HG02885 (cell line): ENCODE data around the gene FSIP1.

Experiments used
- ATAC-seq: cut with Tn5 transposase; IDR thresholded peaks from one replicate; pipeline ENCODE4 v1.9.1; 2021; ENCODE audit warnings: mild to moderate bottlenecking; ENCODE audit not compliant: unreplicated experiment, poor library complexity

FSIP1 gene

GRCh38 chr15:39628144-39628508 lies 154.5 kb downstream of the FSIP1 start:
- ATAC-seq: no peak

DNA sequence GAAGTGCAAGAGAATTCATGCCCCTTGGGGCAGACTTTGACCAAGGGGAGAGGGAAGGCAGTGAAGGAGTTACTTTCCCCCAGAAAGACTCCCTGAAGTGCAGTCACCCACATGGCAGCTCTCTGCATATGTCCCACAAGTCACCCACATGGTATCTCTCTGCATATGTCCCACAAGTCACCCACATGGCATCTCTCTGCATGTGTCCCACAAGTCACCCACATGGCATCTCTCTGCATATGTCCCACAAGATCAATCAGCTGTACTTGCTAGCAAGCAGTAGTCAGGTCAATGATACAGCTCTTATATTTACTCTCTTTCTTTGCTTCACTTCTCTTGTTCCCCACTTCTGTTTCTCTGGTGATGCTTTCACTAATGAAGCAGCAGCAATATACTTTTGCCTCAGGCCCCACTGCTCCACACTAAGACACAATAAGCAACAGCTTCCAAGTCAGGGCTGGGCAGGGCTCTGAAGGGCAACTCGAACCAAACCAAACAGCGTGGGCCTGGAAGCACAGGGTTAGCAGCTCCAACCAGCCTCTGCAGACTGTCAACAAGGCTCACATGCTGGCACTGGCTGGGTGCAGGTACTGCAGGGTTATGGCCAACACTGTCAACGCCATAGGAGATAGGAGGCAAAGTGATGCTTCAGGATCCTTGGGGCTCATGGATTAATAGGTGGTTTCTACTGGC lies 155.0 kb downstream of the FSIP1 start:
- ATAC-seq: no peak

GRCh38 chr15:39625856-39626255 lies 156.8 kb downstream of the FSIP1 start:
- no peak for ATAC-seq

DNA sequence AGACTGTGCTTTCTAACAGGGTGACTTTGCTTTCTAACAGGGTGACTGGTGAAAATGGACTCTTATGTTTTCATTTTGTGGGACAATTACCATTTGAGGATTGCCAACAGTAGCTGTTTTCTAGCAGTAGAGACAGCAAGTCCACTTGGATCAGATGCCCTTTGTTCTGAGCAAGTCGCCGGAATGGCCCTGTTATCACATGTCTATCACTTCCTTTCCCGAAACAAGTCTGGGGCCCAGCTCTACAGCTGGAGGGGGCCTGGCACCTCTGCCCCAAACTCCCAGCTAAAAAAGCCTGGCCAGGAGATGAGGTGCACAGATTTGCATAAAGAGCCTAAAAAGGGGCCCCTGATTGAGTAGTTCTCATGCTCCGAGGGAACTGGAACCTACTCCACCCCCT lies 157.2 kb downstream of the FSIP1 start:
- ATAC-seq: no peak

- ATAC-seq: peak; percentile 32
Measured at GRCh38 chr15:39624806-39625205, 157.8 kb downstream of the FSIP1 start.

DNA sequence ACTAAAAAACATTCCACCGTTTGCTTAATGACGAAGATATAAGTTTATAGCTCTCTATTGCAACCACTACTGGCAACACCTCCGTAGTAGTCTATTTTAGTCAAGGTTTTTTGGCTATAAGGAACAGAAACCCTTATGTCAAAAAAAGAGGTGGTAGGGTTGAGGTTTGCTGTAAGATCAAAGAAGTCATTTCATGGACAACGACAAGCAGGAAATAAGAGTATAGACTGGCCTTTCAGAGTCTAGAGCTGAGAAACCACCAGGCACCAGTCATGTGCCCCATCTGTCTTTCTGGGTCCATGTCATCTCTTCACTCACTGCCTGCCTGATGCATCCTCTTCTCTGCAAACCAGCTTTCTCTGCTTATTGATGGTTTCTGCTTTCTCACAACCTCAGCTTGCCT lies 159.1 kb downstream of the FSIP1 start:
- peak; percentile 94 for ATAC-seq

DNA sequence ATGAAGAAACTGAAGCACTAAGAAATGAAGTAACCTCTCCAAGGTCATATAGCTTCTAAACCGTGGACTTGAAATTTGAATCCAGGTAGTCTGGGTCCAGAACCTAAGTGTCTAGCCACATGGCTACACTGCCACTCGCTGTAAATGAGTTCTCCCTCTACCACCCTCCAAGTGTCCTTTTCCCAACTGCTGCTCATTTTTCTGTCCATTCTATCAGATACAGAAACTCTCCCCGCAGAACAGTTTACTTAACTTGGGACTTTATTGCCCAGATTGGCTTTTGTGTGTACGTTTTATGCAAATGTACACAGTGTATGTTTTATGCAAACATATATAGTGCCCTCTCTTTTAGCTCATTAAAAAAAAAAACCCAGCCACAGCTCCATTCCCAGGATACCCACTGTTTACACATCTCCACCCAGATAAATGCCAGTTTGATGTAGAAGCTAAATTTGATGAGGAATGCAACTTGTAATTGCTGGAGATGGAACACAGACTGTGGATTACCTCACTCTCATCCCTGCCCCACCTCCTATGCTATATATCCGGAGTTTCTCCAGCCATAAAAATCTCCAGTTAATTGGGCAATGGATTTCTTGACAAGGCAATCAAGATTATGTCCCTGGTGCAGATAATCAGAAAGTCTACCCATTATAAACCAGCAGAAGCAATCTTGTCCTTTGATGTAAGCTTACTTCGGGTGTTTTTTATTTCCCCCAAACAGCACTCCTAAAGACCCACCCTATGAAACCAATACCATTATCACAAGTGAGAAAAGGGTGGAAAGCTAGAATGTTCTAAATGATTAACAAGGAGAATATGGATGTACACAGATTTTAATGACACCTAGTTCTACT lies 159.8 kb downstream of the FSIP1 start:
- peak; percentile 8 for ATAC-seq

- no peak for ATAC-seq
Measured at GRCh38 chr15:39621976-39622375, 160.7 kb downstream of the FSIP1 start.

- ATAC-seq: no peak
Measured at GRCh38 chr15:39621210-39621609, 161.4 kb downstream of the FSIP1 start.

DNA sequence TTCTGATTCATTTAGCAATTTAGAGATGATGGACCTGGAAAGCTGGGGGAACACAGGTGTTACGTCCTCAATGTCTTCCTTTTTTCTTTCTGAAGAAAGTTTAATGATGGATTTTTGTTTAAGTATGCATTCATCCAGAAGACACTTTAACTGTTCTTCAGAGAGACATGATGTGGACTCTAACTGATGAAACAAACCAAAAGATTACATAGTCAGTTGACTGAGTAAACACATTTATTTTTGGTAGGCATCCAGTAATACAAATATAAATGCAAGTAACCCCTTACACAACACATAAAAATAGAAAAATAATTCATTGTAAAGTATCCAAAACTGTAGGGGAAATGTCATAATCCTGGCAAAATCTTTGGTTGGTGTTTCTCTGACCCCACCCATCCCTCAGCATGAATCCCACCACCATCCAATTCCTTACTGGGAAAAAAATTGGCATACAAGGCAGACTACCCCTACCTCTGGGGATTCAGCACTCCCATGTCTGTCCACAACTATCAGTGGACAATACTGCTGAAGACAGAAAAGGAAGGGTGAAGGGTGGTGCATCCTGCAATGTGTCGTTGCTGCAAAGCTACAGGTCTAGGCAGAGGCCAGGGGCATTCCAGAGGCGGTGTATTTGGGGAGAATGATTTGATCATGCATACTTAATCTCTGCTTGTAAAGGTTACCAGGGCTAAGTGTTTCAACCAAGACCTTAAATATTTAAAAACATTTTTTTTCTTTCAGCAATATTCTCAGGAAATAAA lies 164.4 kb downstream of the FSIP1 start:
- no peak for ATAC-seq

DNA sequence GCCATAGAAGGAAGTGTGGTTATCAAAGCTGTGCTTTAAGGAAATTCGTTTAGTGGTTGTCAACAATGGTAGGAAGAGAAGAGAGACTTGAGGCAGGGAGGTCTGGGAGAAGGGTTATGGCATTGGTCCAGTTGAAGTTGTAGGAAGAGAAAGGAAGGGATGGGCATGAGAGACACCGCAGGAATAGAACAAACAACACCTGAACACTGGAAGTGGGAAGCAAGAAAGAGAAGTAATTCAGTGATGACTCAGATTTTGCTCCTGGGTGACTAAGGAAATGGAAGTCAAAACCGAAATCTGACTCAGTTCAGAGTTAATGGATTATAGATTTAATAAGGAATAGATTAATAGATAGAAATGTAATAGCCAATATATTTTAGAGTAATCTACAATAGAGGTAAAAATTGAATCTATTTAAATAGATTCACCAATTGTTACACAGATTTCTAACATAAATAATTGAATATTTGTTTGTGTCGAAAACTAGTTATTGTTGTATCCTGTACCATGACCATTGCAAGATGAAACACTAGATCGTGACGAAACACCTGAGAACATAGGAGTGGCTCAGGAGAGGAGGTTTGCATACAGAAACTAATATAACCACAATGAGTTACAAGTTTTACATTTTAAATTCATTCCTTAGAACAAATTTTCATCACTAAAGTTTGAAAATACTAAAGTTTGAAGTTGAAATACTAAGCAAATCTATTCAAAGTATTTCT lies 165.7 kb downstream of the FSIP1 start:
- no peak for ATAC-seq

DNA sequence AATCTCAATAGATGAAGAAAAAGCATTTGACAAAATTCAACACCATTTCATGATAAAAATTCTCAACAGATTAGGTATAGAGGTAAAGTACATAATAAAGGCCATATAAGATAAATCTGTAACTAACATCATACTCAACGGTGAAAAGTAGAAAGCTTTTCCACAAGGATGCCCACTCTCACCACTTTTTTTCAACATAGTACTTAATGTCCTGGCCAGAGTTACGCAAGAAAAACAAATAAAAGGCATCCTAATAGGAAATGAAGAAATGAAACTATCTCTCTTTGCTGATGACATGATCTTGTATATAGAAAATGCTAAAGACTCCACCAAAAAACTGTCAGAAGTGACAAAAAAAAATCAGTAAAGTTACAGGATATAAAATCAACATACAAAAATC lies 168.8 kb downstream of the FSIP1 start:
- ATAC-seq: no peak

GRCh38 chr15:39613271-39613670 lies 169.4 kb downstream of the FSIP1 start:
- ATAC-seq: no peak

DNA sequence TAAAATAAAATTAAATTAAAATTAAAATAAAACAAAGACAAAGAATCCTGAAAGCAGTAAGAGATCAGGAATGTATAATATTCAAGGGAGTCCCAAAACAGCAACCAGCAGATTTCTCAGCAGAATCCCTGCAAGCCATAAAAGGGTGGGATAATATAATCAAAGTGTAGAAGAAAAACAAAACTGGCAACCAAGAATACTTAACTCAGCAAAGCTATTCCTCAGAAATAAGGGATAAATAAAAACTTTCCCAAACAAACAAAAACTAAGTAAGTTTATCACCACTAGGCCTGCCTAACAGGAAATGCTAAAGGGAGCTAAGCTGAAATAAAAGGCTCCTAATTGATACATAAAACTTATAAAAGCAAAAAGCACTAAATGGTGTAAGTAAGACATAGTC lies 172.0 kb downstream of the FSIP1 start:
- ATAC-seq: no peak

DNA sequence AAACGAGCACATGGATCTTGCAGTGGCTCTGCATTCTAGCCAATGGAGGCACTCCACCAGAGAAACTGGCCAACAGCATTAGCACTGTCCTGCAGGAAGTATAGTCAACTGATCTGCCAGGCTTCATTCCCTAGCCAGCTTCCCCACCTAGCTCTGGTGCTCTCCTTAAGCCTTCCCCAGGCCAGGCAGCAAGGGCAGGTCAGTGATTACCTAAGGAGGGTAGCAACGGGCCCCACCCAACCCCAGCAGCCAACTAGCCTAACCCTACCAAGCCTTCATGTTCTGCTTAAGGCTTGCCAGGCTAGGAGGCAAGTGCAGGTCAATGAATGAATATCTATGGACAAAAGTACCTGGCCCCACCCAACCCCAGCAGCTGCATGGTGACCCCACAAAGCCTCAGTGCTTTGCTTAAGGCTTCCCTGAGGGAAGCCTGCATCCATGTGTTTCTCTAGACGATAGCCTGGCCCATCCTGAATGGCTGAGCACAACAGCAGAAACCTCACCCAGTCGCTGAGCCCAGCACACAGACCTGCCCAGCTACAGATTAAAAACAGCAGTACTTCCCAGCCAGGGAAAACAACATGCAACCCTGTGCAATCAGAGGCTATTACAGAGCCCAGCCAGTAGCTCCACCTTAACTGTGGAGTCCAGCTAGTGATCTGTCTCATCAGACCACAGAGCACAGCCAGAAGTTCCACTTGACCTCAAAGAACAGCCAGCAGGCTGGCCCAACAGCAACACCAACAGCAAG lies 173.3 kb downstream of the FSIP1 start:
- ATAC-seq: no peak

- no peak for ATAC-seq
Measured at GRCh38 chr15:39608185-39609139, 174.2 kb downstream of the FSIP1 start.

DNA sequence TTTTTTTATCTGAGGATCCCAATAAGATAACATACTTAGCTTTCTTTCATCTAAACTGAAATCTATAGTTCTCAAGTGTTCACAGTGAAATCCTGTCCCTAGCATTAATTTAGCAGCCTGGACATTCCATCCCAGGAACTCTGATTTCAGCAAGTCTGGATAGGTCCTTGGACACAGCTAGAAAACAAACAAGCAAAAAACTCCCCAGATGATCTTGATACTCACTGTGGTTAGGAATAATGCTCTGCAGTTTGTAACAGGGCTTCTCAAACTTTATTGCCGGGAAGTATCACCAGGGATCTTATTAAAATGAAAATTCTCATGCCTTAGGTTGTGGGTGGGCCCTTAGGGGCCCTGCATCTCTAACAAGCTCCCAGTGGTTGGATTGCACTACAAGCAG lies 177.5 kb downstream of the FSIP1 start:
- no peak for ATAC-seq

- ATAC-seq: no peak
Measured at GRCh38 chr15:39602143-39602542, 180.5 kb downstream of the FSIP1 start.

DNA sequence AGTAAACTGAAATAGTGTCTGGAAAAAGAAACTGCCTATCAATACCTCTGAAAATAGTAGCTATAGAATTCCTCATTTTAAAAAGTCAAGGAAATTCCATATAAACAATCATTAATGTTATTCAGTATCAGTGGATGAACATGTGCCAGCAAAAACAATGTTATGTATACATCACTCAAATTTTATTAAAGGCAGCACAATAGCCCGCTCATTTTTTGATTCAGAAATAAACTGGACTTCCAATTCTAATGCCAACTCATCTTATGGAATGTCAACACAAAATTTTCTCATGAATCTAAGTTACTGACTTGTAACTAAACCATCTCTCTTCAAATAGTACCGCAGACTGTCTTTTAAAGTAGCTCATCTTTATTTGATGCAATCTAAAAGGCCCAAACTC lies 182.8 kb downstream of the FSIP1 start:
- no peak for ATAC-seq
